MCF 10A (cell line): ENCODE measurements around the gene MAP3K19. TPM values are rescaled to one million over a fixed set of nuclear protein-coding genes. Genes with fewer than 3 reads are reported as not detected.
"Not testable (repeated sequence)": the region's sequence is repeated elsewhere in the genome, so short reads cannot be mapped to it uniquely, and the experiment has no call there.

Experiments
- BruUV-seq: library from RNA; stranded (reverse); fragments of 400-500 nt; replicated peaks from 2 replicates; lab custom pipeline; 2021; lab: Mats Ljungman, UMichigan
- CTCF ChIA-PET: fragments of 300-600 bp; sonication (Branson Sonifier 250); formaldehyde crosslinking; extraction: SDS; loops from one replicate; lab custom pipeline; 2021; ENCODE audit warnings: antibody characterized with exemption, inconsistent platforms; lab: Yijun Ruan, JAX
- POLR2A ChIA-PET: fragments of 300-600, 350-650 bp; sonication (Branson Sonifier 250); formaldehyde crosslinking; extraction: SDS; loops from one replicate; lab custom pipeline; 2020; ENCODE audit warnings: antibody characterized with exemption, inconsistent platforms; lab: Yijun Ruan, JAX
- DNase-seq: peaks from one replicate; pipeline ENCODE4 v3.0.0-alpha.2; 2018; ENCODE audit not compliant: unreplicated experiment
- H3K27ac Mint-ChIP-seq: one replicate; pipeline ENCODE4 v1.8.0; 2022; ENCODE audit warnings: mild to moderate bottlenecking, low read depth, mixed read lengths; ENCODE audit not compliant: unreplicated experiment
- H3K27me3 Mint-ChIP-seq: one replicate; pipeline ENCODE4 v1.8.0; 2022; ENCODE audit warnings: mixed read lengths; ENCODE audit not compliant: insufficient read depth, unreplicated experiment
- H3K36me3 Mint-ChIP-seq: one replicate; pipeline ENCODE4 v1.8.0; 2022; ENCODE audit warnings: mild to moderate bottlenecking, moderate library complexity, mixed read lengths; ENCODE audit not compliant: insufficient read depth, unreplicated experiment
- H3K4me1 Mint-ChIP-seq: one replicate; pipeline ENCODE4 v1.8.0; 2022; ENCODE audit warnings: mixed read lengths; ENCODE audit not compliant: insufficient read depth, unreplicated experiment
- H3K4me3 Mint-ChIP-seq: one replicate; pipeline ENCODE4 v1.8.0; 2022; ENCODE audit warnings: mild to moderate bottlenecking, moderate library complexity, mixed read lengths; ENCODE audit not compliant: unreplicated experiment
- H3K9me3 Mint-ChIP-seq: one replicate; pipeline ENCODE4 v1.8.0; 2022; ENCODE audit warnings: mixed read lengths; ENCODE audit not compliant: unreplicated experiment
- CTCF ChIP-seq: fragments of 200-600 bp; IDR thresholded peaks from one replicate; pipeline ENCODE4 v1.8.0; 2022; ENCODE audit warnings: antibody characterized with exemption, mild to moderate bottlenecking; ENCODE audit not compliant: unreplicated experiment
- intact Hi-C: fragments of 100-400 bp; cut with micrococcal nuclease; formaldehyde crosslinking; loops from 2 replicates; pipeline ENCODE4 v1.14.1; 2022
- total RNA-seq: library from RNA; stranded (reverse); gene quantifications from 2 replicates; pipeline ENCODE4 v1.2.3, GENCODE V29; 2022

MAP3K19 gene
- total RNA-seq, 1 experiment from 2014 or later = not detected

- intact Hi-C loops = loop anchor here (10.0 kb wide), 2 partner anchors 75 to 115 kb away; no protein-coding TSS in a partner anchor
- H3K27me3 Mint-ChIP-seq = peaks cover 2% of the 10 kb centered on the region
- POLR2A ChIA-PET = no interaction called here
Observed at GRCh38 chr2:135050132-135050531, 2.9 kb upstream of the MAP3K19 start.

GRCh38 chr2:135048122-135048521, 875 bp upstream of the MAP3K19 start:
- intact Hi-C loops = no loop called here
- TF ChIP-seq CTCF = no peak
- BruUV-seq = no TSS peak
- Mint-ChIP-seq H3K4me1 (peaks cover 1% of the 10 kb centered on the region), H3K27me3 (peaks cover 9% of the 10 kb centered on the region), H3K9me3 (no peaks in the 10 kb centered on the region), H3K4me3 (no peak overlapping the region), H3K27ac (no peak overlapping the region), H3K36me3 (peaks cover 5% of the 10 kb centered on the region)
- POLR2A ChIA-PET = no interaction called here
- no peak for DNase-seq
- CTCF ChIA-PET = interaction anchor here (1.6 kb wide), 1 partner anchor 44 kb away, joined by 9 read pairs; no protein-coding TSS in a partner anchor

More at GRCh38 chr2:135050132-135050531, 2.9 kb upstream of the MAP3K19 start:
- CTCF ChIA-PET = interaction anchor here (1.3 kb wide), 1 partner anchor 17 kb away, joined by 4 read pairs; no protein-coding TSS in a partner anchor
- no TSS peak for BruUV-seq
- H3K9me3 Mint-ChIP-seq = no peaks in the 10 kb centered on the region
- DNase-seq = no peak
- H3K4me3 Mint-ChIP-seq = no peak overlapping the region
- H3K36me3 Mint-ChIP-seq = peaks cover 5% of the 10 kb centered on the region
- no peak for TF ChIP-seq CTCF
- H3K4me1 Mint-ChIP-seq = peaks cover 16% of the 10 kb centered on the region
- no peak overlapping the region for H3K27ac Mint-ChIP-seq

- peak; percentile 35 for TF ChIP-seq CTCF
- Mint-ChIP-seq H3K9me3 (no peaks in the 10 kb centered on the region), H3K4me1 (no peaks in the 10 kb centered on the region), H3K4me3 (no peak overlapping the region), H3K36me3 (no peaks in the 10 kb centered on the region), H3K27ac (no peak overlapping the region), H3K27me3 (peaks cover 27% of the 10 kb centered on the region)
- intact Hi-C loops = no loop called here
- no TSS peak for BruUV-seq
- CTCF ChIA-PET = no interaction called here
- POLR2A ChIA-PET = no interaction called here
- no peak for DNase-seq
Observed at GRCh38 chr2:135043345-135043744, 3.9 kb downstream of the MAP3K19 start.

- ChIA-PET POLR2A (interaction anchor here (1.3 kb wide), 1 partner anchor 14 kb away, joined by 5 read pairs; the partner anchor contains the start of gene RAB3GAP1), CTCF (interaction anchor here (0.6 to 1.3 kb wide), 3 partner anchors 17 to 129 kb away, joined by 3 read pairs; no protein-coding TSS in a partner anchor)
- BruUV-seq = no TSS peak
- no peak for TF ChIP-seq CTCF
- intact Hi-C loops = no loop called here
- Mint-ChIP-seq H3K4me1 (peaks cover 5% of the 10 kb centered on the region), H3K4me3 (no peak overlapping the region), H3K36me3 (no peaks in the 10 kb centered on the region), H3K9me3 (no peaks in the 10 kb centered on the region), H3K27me3 (peaks cover 34% of the 10 kb centered on the region), H3K27ac (no peak overlapping the region)
- no peak for DNase-seq
Observed at GRCh38 chr2:135037831-135038230, 9.4 kb downstream of the MAP3K19 start.

GRCh38 chr2:135033216-135033615, 14.0 kb downstream of the MAP3K19 start:
- BruUV-seq, intact Hi-C loops: not testable (repeated sequence)

More at GRCh38 chr2:135033216-135033615, 14.0 kb downstream of the MAP3K19 start:
- H3K27me3 Mint-ChIP-seq = peaks cover 27% of the 10 kb centered on the region
- H3K27ac Mint-ChIP-seq, H3K36me3 Mint-ChIP-seq, H3K4me1 Mint-ChIP-seq, CTCF ChIA-PET, DNase-seq, H3K4me3 Mint-ChIP-seq, POLR2A ChIA-PET, H3K9me3 Mint-ChIP-seq: not testable (repeated sequence)
